CD14-positive monocyte (primary cell): ENCODE results near the gene TENT5C. TPM values are rescaled to one million over a fixed set of nuclear protein-coding genes. Genes with fewer than 3 reads are reported as not detected.

Source experiments
- DNase-seq, 3 donors: peaks; one replicate each; pipeline ENCODE4 v3.0.0-alpha.2; 2011 to 2022
- H2AFZ ChIP-seq: 2 replicates; pipeline ENCODE4 v1.6.0; 2012; ENCODE audit warnings: mild to moderate bottlenecking, low read depth, low read length, inconsistent platforms; ENCODE audit not compliant: insufficient read depth, poor library complexity, severe bottlenecking
- H3K27ac ChIP-seq, 2 donors: 1 replicate in 1 of 2; 2 replicates in 1 of 2; pipeline ENCODE4 v1.5.1; 2012 to 2013; ENCODE audit warnings: low read length in 2 of 2, control low read depth in 1 of 2, inconsistent platforms in 1 of 2, low read depth in 1 of 2, mild to moderate bottlenecking in 1 of 2
- H3K27me3 ChIP-seq, 2 donors: one replicate each; pipeline versions ENCODE4 v1.6.0 to v1.6.1; 2011 to 2013; ENCODE audit warnings: low read length in 2 of 2; ENCODE audit not compliant: control insufficient read depth in 2 of 2, insufficient read depth in 2 of 2
- H3K36me3 ChIP-seq, 2 donors: replicated peaks in 1 of 2; 1 replicate in 1 of 2; 2 replicates in 1 of 2; pipeline versions ENCODE4 v1.5.1 to v1.6.1; 2012 to 2013; ENCODE audit warnings: low read length in 2 of 2, control low read depth in 1 of 2, inconsistent platforms in 1 of 2, mild to moderate bottlenecking in 1 of 2; ENCODE audit not compliant: insufficient read depth in 2 of 2, control insufficient read depth in 1 of 2
- H3K4me1 ChIP-seq, 2 donors: 1 replicate in 1 of 2; 2 replicates in 1 of 2; pipeline versions ENCODE4 v1.5.1 to v1.6.1; 2012 to 2013; ENCODE audit warnings: low read length in 2 of 2, control low read depth in 1 of 2, inconsistent platforms in 1 of 2, mild to moderate bottlenecking in 1 of 2, moderate library complexity in 1 of 2; ENCODE audit not compliant: insufficient read depth in 2 of 2, control insufficient read depth in 1 of 2
- H3K4me2 ChIP-seq: replicated peaks from 2 replicates; pipeline ENCODE3; 2012; ENCODE audit warnings: low read length, moderate library complexity, mild to moderate bottlenecking; ENCODE audit not compliant: poor library complexity, severe bottlenecking; ENCODE audit errors: extremely low read depth
- H3K4me3 ChIP-seq, 3 experiments: fragments of 200-600 bp in 1 of 3; sonication (generic) in 1 of 3; replicated peaks in 1 of 3; 1 replicate in 2 of 3; 2 replicates in 1 of 3; pipeline ENCODE4 v1.5.1; 2011 to 2013; ENCODE audit warnings: low read length in 3 of 3, mild to moderate bottlenecking in 3 of 3, control low read depth in 2 of 3, low read depth in 2 of 3, inconsistent platforms in 1 of 3, moderate library complexity in 1 of 3
- H3K79me2 ChIP-seq: 2 replicates; pipeline ENCODE4 v1.6.0; 2012; ENCODE audit warnings: mild to moderate bottlenecking, control low read depth, inconsistent platforms, low read length, moderate library complexity; ENCODE audit not compliant: insufficient read depth
- H3K9ac ChIP-seq: 2 replicates; pipeline ENCODE4 v1.6.0; 2017; ENCODE audit warnings: low read length, mild to moderate bottlenecking; ENCODE audit not compliant: insufficient read depth, poor library complexity, severe bottlenecking
- H3K9me3 ChIP-seq, 2 donors: replicated peaks in 1 of 2; 1 replicate in 1 of 2; 2 replicates in 1 of 2; pipeline versions ENCODE4 v1.5.1 to v1.6.1; 2012 to 2013; ENCODE audit warnings: low read length in 2 of 2, control low read depth in 1 of 2; ENCODE audit not compliant: control insufficient read depth in 1 of 2, insufficient read depth in 1 of 2
- H4K20me1 ChIP-seq: 2 replicates; pipeline ENCODE4 v1.6.0; 2012; ENCODE audit warnings: mild to moderate bottlenecking, low read length, control low read depth, moderate library complexity; ENCODE audit not compliant: insufficient read depth
- H3K27ac Mint-ChIP-seq, 7 donors: one replicate each; pipeline ENCODE4 v1.8.0; 2020; ENCODE audit warnings: mild to moderate bottlenecking in 7 of 7, mixed read lengths in 7 of 7, moderate library complexity in 6 of 7, inconsistent platforms in 2 of 7
- H3K27me3 Mint-ChIP-seq, 3 donors: one replicate each; pipeline ENCODE4 v1.8.0; 2021 to 2022; ENCODE audit warnings: low read depth in 3 of 3, mild to moderate bottlenecking in 3 of 3, mixed read lengths in 3 of 3, moderate library complexity in 3 of 3, inconsistent platforms in 1 of 3
- H3K36me3 Mint-ChIP-seq, 2 donors: one replicate each; pipeline ENCODE4 v1.8.0; 2020; ENCODE audit warnings: mixed read lengths in 2 of 2, inconsistent platforms in 1 of 2, mild to moderate bottlenecking in 1 of 2
- H3K4me1 Mint-ChIP-seq: one replicate; pipeline ENCODE4 v1.8.0; 2020; ENCODE audit warnings: mild to moderate bottlenecking, mixed read lengths
- H3K4me3 Mint-ChIP-seq, 2 donors: one replicate each; pipeline ENCODE4 v1.8.0; 2020; ENCODE audit warnings: mild to moderate bottlenecking in 2 of 2, mixed read lengths in 2 of 2, moderate library complexity in 1 of 2
- H3K9me3 Mint-ChIP-seq, 7 donors: one replicate each; pipeline ENCODE4 v1.8.0; 2020 to 2022; ENCODE audit warnings: mixed read lengths in 7 of 7, mild to moderate bottlenecking in 6 of 7, moderate library complexity in 6 of 7, inconsistent platforms in 2 of 7
- WGBS: methylation state at CpG from one replicate; pipeline ENCODE4 v1.1.5; 2013; ENCODE audit warnings: missing lambda C conversion rate; ENCODE audit not compliant: insufficient coverage; 5-methylcytosine and 5-hydroxymethylcytosine counted together
- intact Hi-C, 2 donors: fragments of 100-400 bp; cut with micrococcal nuclease; formaldehyde crosslinking; loops; one replicate each; pipeline versions ENCODE4 v1.15.0 to v1.15.1; 2023
- polyA plus RNA-seq, 3 donors: library from polyadenylated mRNA; depleted of rRNA in 1 of 3; unstranded in 2 of 3; stranded (reverse) in 1 of 3; fragments of 300-500 nt in 2 of 3; fragments of >200 nt in 1 of 3; fragmentation: Illumina TruSeq in 2 of 3; gene quantifications; 1 replicate in 2 of 3; 2 replicates in 1 of 3; pipeline ENCODE4 v1.2.3, GENCODE V29; 2012 to 2021
- TF ChIP-seq, protein P1 (sequence below): fragments of 200-600 bp; IDR thresholded peaks from one replicate; pipeline ENCODE4 v1.8.0; 2022; ENCODE audit warnings: antibody characterized with exemption, mild to moderate bottlenecking

The TENT5C gene
- polyA plus RNA-seq, 3 donors = 0.17 to 0.69 (median 0.27) TPM

DNA sequence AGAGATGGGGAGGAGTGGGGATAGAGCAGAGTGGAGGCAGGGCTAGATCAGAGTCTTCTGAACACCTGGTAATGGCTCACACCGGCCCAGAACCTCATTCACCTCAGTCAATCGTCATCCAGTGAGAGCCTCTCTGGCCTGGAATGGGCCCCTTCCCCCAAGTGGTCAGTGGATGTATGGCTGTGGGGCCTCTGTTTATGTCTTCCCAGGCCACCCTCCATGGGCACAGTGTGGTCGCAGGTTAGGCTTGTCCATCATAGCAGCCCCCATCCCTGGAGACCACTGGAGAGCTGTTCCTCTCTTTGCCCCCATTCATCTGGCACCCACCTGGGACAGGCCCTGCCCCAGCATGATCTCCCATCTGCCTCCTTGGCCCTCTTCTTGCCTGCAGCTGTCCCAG, 29.6 kb upstream of the TENT5C start:
- TF ChIP-seq, protein P1, sequence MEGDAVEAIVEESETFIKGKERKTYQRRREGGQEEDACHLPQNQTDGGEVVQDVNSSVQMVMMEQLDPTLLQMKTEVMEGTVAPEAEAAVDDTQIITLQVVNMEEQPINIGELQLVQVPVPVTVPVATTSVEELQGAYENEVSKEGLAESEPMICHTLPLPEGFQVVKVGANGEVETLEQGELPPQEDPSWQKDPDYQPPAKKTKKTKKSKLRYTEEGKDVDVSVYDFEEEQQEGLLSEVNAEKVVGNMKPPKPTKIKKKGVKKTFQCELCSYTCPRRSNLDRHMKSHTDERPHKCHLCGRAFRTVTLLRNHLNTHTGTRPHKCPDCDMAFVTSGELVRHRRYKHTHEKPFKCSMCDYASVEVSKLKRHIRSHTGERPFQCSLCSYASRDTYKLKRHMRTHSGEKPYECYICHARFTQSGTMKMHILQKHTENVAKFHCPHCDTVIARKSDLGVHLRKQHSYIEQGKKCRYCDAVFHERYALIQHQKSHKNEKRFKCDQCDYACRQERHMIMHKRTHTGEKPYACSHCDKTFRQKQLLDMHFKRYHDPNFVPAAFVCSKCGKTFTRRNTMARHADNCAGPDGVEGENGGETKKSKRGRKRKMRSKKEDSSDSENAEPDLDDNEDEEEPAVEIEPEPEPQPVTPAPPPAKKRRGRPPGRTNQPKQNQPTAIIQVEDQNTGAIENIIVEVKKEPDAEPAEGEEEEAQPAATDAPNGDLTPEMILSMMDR = no peak
- H3K9me3 Mint-ChIP-seq = no peaks in the 10 kb centered on the region
- H3K9me3 ChIP-seq = no peaks in the 10 kb centered on the region
- H3K4me2 ChIP-seq = no peak overlapping the region
- H3K4me1 ChIP-seq = peaks cover 0 to 5% of the 10 kb centered on the region in 2 donors
- H3K27ac Mint-ChIP-seq = peak overlapping the region in 1 of 7 donors; percentile 41
- no CpG with 5 or more reads among the region's 3 CpGs for WGBS
- no peaks in the 10 kb centered on the region for H3K36me3 ChIP-seq
- DNase-seq = no peak
- no peaks in the 10 kb centered on the region for H3K79me2 ChIP-seq
- peaks cover 0 to 4% (median 1%) of the 10 kb centered on the region in 3 donors for H3K27me3 Mint-ChIP-seq
- no peaks in the 10 kb centered on the region for H4K20me1 ChIP-seq
- H3K4me1 Mint-ChIP-seq = peaks cover 7% of the 10 kb centered on the region
- intact Hi-C loops = no loop called here
- H3K36me3 Mint-ChIP-seq = no peaks in the 10 kb centered on the region
- no peak overlapping the region for H3K27ac ChIP-seq
- H3K4me3 Mint-ChIP-seq = no peak overlapping the region
- no peak overlapping the region for H3K4me3 ChIP-seq
- H3K27me3 ChIP-seq = no peaks in the 10 kb centered on the region
- H3K9ac ChIP-seq = no peak overlapping the region
- no peak overlapping the region for H2AFZ ChIP-seq

DNA sequence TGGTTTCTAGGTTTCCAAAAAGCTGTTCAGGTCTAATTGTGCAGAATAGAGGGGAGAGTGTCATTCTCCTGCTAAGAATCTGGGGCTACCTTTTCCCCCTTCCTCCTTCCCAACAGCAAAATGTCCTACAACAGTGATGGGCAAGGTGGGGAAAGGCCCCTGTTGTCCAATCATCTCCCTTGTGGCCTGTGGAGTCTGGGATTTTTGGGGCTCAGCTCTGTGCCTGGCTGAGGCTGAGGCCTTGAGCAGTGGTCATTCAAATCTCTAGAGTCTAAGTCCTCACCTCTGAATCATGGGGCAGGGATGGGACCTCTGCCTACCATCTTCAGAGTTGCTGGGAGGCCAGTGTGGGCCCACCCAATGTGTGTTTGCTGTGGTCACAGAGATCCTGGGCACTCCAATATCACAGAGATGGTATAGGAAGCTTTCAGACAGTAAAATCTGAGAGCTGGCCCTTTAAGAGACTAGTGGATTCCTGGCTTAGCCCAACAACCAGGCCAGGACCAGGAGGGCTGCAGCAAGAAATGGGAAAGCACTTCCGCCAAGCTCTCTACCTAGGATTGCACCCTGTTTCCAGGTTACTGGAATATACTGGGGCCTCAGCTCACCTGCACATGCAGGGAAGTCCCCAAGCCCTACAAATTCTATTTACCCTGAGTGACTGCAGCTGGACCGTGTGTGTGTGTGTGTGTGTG, 28.5 kb upstream of the TENT5C start:
- Mint-ChIP-seq H3K9me3 (no peaks in the 10 kb centered on the region), H3K27me3 (peaks cover 0 to 2% (median 1%) of the 10 kb centered on the region in 3 donors), H3K36me3 (no peaks in the 10 kb centered on the region), H3K4me3 (no peak overlapping the region), H3K27ac (no peak overlapping the region), H3K4me1 (peaks cover 5% of the 10 kb centered on the region)
- Histone ChIP-seq H3K4me1 (peaks cover 0 to 5% of the 10 kb centered on the region in 2 donors), H3K4me2 (no peak overlapping the region), H3K27ac (no peak overlapping the region), H3K27me3 (no peaks in the 10 kb centered on the region), H4K20me1 (no peaks in the 10 kb centered on the region), H3K36me3 (no peaks in the 10 kb centered on the region), H2AFZ (no peak overlapping the region), H3K79me2 (no peaks in the 10 kb centered on the region), H3K9me3 (no peaks in the 10 kb centered on the region), H3K9ac (no peak overlapping the region), H3K4me3 (no peak overlapping the region)
- no peak for DNase-seq
- intact Hi-C loops = no loop called here
- TF ChIP-seq, protein P1 = no peak
- 100% methylated on average over 1 of the region's 2 CpGs for WGBS
